ENCODE results near the gene NUCB1. TPM values are rescaled to one million over a fixed set of nuclear protein-coding genes. Genes with fewer than 3 reads are reported as not detected.

NUCB1 gene
- total and polyA plus RNA-seq, 9 of the 15 experiments (the other 6 are each of a cell fraction or from before 2014, with no cell fraction given), result 3.1 to 153 (median 71.7) TPM

DNA sequence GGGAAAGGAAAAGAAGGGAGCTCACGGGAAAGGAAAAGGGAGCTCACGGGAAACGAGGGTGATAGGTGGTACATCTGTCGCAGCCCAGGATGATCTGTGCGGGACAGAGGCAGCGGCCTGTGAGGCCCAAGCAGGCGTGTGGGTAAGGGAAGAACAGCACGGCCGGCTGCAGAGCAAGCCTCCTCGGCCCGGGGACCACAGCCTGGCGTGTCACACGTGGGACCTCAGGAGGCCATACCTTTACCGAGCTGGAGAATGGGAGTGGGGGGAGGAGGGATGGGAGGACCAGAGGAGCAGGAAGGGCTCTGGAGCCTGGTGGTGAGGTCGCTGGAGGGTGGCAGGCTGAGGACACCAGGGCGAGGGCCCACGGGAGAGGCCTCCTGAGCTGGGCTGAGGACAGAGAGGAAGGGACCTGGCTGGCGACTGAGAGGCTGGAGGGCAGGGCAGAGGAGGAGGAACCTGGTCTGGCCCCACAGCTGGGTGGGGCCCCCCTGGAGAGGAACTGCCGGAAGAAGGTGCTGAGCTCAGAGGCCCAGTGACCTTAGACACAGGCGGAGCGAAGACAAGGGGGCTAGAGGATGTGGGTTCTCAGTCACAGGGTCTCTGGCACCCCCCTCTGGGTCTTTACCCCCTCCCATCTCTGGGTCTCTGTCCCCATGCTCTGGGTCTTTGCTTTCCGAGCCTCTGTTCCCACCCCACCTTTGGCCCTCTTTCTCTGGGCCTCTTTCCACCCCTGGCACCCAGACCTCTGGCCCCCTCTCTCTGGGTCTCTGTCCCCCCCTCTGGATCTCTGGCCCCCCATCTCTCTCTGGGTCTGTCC lies 62.1 kb downstream of the NUCB1 start (continued):
- TF ChIP-seq, protein P1, sequence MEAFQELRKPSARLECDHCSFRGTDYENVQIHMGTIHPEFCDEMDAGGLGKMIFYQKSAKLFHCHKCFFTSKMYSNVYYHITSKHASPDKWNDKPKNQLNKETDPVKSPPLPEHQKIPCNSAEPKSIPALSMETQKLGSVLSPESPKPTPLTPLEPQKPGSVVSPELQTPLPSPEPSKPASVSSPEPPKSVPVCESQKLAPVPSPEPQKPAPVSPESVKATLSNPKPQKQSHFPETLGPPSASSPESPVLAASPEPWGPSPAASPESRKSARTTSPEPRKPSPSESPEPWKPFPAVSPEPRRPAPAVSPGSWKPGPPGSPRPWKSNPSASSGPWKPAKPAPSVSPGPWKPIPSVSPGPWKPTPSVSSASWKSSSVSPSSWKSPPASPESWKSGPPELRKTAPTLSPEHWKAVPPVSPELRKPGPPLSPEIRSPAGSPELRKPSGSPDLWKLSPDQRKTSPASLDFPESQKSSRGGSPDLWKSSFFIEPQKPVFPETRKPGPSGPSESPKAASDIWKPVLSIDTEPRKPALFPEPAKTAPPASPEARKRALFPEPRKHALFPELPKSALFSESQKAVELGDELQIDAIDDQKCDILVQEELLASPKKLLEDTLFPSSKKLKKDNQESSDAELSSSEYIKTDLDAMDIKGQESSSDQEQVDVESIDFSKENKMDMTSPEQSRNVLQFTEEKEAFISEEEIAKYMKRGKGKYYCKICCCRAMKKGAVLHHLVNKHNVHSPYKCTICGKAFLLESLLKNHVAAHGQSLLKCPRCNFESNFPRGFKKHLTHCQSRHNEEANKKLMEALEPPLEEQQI (IDR thresholded peaks at IDR 0.05), result no peak
- TF ChIP-seq, protein P2, sequence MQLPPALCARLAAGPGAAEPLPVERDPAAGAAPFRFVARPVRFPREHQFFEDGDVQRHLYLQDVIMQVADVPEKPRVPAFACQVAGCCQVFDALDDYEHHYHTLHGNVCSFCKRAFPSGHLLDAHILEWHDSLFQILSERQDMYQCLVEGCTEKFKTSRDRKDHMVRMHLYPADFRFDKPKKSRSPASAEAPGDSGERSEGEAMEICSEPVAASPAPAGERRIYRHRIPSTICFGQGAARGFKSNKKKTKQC (CRISPR knock-in tag; IDR thresholded peaks at IDR 0.05), result peak; percentile 85
- no peak for TF ChIP-seq FOXJ2 (tag; IDR thresholded peaks at IDR 0.05)
- no peak for TF ChIP-seq HLTF (IDR thresholded peaks at IDR 0.05)
- TF ChIP-seq NR4A1 (CRISPR knock-in tag; IDR thresholded peaks at IDR 0.05), result peak; percentile 79; the same call in 1 of the 2 replicates
- 0 out of 2 replicates have a peak, but pooled peaks have one; percentile 75 for TF ChIP-seq NR4A1 (tag; IDR thresholded peaks at IDR 0.05)
- TF ChIP-seq, protein P3, sequence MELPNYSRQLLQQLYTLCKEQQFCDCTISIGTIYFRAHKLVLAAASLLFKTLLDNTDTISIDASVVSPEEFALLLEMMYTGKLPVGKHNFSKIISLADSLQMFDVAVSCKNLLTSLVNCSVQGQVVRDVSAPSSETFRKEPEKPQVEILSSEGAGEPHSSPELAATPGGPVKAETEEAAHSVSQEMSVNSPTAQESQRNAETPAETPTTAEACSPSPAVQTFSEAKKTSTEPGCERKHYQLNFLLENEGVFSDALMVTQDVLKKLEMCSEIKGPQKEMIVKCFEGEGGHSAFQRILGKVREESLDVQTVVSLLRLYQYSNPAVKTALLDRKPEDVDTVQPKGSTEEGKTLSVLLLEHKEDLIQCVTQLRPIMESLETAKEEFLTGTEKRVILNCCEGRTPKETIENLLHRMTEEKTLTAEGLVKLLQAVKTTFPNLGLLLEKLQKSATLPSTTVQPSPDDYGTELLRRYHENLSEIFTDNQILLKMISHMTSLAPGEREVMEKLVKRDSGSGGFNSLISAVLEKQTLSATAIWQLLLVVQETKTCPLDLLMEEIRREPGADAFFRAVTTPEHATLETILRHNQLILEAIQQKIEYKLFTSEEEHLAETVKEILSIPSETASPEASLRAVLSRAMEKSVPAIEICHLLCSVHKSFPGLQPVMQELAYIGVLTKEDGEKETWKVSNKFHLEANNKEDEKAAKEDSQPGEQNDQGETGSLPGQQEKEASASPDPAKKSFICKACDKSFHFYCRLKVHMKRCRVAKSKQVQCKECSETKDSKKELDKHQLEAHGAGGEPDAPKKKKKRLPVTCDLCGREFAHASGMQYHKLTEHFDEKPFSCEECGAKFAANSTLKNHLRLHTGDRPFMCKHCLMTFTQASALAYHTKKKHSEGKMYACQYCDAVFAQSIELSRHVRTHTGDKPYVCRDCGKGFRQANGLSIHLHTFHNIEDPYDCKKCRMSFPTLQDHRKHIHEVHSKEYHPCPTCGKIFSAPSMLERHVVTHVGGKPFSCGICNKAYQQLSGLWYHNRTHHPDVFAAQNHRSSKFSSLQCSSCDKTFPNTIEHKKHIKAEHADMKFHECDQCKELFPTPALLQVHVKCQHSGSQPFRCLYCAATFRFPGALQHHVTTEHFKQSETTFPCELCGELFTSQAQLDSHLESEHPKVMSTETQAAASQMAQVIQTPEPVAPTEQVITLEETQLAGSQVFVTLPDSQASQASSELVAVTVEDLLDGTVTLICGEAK (IDR thresholded peaks at IDR 0.05), result no peak; the same call in none of the 2 replicates
- TF ChIP-seq, protein P3 (CRISPR knock-in tag; IDR thresholded peaks at IDR 0.05), result no peak
- peak; percentile 20; the same call in 1 of the 2 replicates for TF ChIP-seq ATF3 (IDR thresholded peaks at IDR 0.05)
- TF ChIP-seq ATF3 (CRISPR knock-in tag; conservative IDR thresholded peaks at IDR 0.05), result no peak
- peak; percentile 82 for TF ChIP-seq ETV5 (CRISPR knock-in tag; IDR thresholded peaks at IDR 0.05; ENCODE audit: low read depth)
- TF ChIP-seq, protein P4, sequence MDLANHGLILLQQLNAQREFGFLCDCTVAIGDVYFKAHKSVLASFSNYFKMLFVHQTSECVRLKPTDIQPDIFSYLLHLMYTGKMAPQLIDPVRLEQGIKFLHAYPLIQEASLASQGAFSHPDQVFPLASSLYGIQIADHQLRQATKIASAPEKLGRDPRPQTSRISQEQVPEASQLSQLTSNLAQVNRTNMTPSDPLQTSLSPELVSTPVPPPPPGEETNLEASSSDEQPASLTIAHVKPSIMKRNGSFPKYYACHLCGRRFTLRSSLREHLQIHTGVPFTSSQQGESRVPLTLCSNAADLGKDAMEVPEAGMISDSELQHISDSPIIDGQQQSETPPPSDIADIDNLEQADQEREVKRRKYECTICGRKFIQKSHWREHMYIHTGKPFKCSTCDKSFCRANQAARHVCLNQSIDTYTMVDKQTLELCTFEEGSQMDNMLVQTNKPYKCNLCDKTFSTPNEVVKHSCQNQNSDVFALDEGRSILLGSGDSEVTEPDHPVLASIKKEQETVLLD (IDR thresholded peaks at IDR 0.05), result no peak
